Stimulated activated CD8-positive, alpha-beta memory T cell treated with anti-CD3 and anti-CD28 coated beads, Interleukin-7, amount 100 ng/mL, for 4 hours (primary cell): ENCODE measurements around the gene RPS27L.
A peak's percentile ranks its signal among the peaks of the same experiment; 100 is the strongest.
"Not testable (repeated sequence)": the region's sequence is repeated elsewhere in the genome, so short reads cannot be mapped to it uniquely, and the experiment has no call there.

Source experiments
- DNase-seq, 2 donors: peaks; one replicate each; pipeline ENCODE4 v3.0.0-alpha.2; 2020; ENCODE audit warnings: low read depth in 2 of 2

The RPS27L gene

DNA sequence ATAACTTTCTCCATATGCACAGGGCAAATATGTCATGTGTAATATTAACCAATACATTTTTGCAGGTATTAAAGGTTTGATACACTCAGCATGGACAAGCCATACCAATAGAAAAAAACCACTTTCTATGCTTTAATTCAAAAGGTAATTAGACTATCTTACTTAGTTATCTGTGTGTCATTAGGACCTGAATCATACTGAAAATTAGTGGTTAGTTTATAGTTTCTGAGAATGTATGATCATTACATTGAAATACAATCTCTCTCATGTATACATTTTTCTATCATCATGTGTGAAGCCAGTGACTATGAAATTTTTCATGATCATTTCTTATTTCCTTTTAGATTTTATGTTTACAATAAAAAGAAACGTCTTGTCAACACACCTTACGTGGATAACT is 16.3 kb downstream of the RPS27L start:
- no peak for DNase-seq

DNA sequence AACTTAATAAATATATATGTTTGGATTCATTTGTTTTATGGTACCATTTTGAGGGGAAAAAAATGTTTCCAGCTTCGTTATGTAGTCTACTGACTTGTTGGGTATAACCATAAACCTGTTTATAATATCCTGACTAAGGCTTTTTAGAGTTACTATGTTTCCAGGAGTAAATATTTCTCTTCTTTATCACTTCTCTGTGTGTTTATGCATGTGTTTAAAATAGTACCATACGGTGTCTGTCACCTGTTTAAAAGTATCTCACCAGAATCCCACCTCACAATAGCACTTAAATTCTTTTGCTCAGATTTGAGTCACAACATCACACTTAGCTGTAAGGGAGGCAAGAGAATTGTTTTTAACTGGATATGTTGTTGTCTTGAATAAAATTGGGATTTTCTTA is 20.5 kb downstream of the RPS27L start:
- DNase-seq: no peak

DNA sequence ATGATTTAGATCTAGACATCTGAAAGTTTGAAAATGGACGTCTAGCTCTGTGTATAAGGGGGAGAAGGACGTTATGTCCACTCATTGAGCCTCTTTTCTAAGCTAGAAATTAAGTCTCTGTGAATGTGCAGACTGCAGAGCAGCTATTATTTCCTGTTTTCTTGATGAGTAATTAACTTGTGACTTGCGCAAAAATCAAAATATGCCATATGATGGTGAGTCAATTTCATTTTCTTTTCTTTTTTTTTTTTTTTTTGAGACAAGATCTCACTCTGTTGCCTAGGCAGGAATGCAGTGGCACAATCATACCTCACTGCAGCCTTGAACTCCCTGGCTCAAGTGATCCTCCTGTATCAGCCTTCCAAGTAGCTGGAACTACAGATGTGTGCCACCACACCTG is 21.5 kb downstream of the RPS27L start:
- DNase-seq: no peak

DNA sequence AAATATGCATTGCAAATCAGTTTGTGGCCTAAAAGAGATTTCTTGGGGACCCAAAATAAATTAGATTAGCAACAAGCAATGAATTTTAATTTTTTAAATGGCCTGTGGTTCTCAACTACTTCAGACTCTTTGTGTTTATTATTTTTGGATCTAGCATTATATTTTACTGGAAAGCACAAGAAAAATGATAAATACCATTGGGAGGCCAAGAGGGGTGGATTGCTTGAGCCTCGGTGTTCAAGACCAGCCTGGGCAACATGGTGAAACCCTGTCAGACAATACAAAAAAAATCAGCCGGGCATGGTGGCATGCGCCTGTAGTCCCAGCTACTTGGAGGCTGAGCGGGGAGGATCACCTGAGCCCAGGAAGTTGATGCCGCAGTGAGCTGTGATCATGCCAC is 22.0 kb downstream of the RPS27L start:
- DNase-seq: no peak

DNA sequence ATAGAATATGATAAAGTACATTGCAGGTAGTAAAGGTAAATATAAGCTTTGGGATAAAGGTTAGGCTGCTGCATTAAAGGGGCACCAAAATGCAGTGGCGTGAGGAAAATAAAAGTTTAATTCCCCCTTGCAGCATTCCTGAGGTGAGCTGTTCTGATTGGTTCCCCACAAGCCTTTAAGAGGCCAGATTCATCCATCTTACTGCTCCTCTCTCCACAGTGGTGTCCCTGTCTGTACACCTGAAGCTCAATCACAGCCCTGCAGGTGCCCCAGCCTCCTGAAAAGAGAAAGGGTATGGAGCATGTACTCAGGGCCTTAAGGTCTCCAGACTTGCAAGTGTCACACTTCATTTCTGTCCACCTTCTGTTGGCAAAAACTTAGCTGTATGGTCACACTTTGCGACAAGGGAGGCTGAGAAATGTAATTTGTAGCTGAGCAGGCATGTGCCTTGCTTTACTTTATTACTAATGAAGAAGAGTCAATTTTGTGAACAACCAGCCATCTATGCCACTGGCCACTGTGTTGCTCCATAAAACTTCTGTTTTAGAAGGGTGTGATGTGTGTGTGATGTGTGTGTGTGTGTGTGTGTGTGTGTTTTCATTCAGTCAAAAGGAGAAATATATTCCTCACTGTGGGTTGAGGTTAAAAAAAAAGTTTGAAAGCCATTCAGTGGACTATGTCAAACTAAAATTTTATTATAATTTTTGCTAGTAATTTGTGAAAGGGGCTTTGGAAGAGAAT is 22.9 kb downstream of the RPS27L start:
- no peak for DNase-seq

DNA sequence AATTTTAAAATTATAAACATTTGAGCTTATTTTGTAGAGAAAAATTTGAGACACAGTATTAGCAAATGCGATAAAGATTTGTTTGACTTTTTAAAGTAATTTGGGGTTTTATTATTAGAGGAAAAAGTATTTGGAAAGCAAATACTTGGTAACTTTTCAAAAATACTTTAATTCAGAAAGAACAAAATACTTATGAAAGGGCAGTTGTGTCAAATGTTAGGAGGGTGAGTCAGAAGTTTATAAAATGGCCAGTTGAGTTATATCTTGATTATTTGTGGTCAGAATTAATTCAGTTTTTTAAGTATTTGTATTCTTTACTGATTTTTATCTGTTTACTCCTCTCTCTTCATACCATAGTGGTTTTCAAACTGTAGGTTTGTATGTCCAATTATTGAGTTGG is 23.5 kb downstream of the RPS27L start:
- no peak for DNase-seq

DNA sequence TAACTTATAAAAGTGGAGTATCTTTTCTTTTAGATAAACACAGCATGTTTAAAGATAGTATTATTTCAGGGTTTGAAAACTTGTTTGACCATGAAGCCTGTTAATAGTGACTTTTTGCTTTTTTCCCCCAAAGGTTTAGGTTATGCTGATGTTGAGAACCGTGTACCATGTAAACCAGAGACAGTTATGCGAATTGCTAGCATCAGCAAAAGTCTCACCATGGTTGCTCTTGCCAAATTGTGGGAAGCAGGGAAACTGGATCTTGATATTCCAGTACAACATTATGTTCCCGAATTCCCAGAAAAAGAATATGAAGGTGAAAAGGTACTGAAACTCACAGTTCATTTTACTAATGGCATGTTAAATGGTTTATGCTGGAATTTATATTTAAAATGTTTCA is 30.6 kb downstream of the RPS27L start:
- no peak for DNase-seq

DNA sequence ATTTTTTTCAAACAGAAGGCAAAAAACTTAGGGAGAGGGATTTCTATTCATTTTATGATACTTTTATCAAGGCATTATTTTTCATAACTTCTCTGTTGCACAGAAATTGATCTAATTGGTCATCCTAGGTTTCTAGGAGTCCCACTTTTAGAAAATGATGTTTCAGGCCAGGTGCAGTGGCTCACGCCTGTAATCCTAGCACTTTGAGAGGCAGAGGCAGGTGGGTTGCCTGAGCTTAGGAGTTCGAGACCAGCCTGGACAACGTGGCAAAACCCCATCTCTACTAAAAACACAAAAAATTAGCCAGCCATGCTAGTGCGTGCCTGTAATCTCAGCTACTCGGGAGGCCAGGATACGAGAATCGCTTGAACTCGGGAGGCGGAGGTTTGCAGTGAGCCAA is 32.8 kb downstream of the RPS27L start:
- DNase-seq: no peak

DNA sequence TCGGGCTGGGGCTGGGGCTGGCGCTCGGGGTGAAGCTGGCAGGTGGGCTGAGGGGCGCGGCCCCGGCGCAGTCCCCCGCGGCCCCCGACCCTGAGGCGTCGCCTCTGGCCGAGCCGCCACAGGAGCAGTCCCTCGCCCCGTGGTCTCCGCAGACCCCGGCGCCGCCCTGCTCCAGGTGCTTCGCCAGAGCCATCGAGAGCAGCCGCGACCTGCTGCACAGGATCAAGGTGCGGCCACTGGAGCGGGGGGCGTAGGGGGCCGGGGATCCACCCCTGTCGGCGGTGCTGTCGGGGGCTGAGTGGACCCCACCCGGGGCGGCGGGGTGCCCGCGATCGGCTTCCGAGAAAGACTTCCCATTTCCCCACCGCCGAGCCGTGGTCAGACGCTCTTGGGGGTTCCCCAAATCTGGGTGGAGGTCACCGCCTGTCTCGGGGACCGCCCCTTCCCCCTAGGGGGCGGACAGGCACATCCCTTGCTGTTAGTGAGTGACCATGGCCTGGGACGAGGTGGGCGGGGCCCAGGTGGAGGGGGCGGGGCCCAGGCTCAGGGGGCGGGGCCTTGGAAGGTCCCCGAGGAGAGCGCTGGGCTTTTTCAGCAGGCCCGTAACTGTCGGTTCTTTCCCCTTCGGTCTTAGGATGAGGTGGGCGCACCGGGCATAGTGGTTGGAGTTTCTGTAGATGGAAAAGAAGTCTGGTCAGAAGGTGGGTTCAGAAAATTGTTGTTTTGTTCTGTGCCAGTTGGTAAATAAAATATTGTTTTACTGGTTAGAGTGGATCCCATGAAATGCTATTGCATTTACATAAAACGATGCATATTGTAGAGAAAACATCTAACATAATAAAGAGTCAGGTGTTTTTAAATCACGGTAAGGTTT is 35.0 kb downstream of the RPS27L start:
- DNase-seq: peak; percentile 28 to 79

DNA sequence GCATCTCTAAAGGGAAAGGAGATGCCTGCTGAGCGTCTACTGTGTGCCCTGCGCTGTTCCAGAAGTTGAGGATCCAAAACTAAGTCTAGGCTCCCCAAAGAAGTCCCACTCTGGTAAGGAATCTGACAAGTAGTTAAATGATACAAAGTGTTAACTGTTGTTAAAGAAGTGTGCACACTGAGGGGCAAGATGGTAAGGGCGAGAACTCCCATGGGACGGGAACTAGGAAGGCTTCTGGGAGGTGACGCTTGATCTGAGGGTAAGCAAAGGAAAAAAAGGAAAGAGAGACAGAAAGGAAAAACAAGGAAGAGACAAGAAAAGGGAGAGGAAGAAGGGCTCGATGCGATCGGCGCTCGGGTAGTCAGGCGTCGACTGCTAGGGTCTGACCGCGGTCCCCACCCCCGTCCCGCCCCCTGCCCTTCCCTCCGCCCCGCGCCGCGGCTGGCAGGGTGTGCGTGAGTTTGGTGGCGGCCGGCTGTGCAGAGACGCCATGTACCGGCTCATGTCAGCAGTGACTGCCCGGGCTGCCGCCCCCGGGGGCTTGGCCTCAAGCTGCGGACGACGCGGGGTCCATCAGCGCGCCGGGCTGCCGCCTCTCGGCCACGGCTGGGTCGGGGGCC is 35.8 kb downstream of the RPS27L start, which contains the start of gene LACTB:
LACTB (plus strand) TSS at position 480 of the 620 bp plus-strand sequence; CDS start at position 491, 11 bp downstream.
- DNase-seq: peak; percentile 47 to 71

DNA sequence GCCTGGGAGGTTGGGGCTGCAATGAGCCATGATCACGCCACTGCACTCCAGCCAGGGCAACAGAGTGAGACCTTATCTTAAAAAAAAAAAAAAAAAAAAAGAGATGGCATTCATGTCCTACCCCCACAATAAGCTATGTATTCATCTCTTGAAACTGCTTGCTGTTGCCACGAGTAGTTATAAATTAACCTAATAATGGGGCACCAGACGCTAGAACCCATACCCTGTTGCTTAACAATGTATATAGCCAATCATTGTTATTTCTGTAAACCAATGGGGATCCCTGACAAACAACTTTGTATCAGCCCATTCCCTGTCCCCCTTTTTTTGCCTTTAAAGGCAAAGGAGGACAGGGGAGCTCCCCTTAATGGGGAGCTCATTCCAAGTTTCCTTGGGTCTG is 38.4 kb downstream of the RPS27L start:
- no peak for DNase-seq

DNA sequence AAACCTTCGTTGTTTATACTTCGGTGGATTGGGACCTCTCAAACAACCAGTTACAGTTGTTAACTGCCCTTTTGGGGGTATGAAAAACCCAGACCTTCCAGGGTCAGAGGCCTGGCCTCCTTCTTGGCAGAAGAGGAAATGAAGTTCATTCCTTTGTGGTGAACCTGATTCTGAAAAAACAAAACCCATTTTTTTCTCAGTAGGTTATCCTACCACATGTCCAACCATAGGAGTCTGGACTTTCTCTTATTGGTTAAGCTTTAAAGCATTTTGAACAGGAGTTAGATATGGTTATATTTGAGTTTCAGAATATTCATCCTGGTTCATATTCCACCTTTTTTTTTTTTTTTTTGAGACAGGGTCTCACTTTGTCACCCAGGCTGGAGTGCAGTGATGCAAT is 42.8 kb downstream of the RPS27L start:
- no peak for DNase-seq

DNA sequence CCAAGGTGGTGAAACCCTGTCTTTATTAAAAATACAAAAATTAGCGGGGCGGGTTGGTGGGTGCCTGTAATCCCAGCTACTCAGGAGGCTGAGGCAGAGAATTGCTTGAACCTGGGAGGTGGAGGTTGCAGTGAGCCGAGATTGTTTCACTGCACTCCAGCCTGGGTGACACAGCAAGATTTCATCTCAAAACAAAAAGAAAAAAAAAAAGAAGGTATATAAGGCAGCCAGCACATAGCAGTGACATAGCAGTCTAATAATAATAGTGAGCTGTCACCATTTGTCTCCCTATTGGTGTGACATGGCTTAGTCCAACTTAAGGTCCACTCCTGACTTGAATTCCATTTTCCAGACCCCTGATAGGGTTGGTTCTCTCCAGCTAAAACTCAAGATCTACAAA is 44.4 kb downstream of the RPS27L start:
- DNase-seq: no peak

DNA sequence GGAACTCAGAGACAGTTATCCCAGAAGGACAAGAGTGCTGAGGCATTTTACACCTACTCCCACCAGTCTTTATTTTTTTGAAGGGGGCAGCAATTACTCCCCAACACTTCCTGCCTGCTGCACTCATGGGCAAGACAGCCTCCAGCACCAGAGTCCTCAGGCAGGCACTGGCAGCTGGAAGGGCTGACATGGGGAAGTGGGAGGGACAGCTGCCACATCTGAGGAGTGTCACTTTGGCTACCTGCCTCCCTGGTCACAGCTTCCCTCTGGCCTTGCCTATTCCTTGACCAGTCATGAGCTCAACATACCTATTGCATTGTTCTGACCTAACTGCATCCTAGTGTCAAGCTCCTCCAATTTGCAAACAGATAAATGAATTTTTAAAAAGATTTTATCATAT is 45.8 kb downstream of the RPS27L start:
- no peak for DNase-seq

DNA sequence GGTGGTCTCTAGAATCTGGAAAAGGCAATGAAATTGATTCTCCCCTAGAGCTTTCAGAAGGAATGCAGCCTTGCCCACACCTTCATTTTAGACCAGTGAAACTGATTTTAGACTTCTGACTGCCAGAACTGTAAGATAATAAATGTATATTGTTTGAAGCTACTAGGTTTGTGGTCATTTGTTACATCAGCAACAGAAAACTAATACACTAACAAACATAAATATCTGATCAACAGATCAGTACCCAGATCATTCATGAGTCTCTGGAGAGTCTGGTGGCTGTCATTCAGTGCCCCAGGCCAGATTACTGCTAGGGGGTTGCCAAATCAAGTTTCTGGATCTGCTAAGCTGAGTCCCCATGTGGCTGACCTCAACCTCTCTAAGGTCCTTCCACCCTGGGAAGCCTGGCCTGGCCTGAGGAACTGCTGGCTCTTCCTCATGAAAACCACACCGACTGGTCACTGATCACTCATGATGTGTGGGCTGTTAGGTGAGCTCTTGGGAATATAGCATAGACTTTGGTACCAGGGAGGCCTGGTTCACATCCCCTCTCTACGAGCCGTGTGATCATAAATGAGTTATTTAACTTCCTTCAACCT is 46.8 kb downstream of the RPS27L start:
- DNase-seq: no peak

DNA sequence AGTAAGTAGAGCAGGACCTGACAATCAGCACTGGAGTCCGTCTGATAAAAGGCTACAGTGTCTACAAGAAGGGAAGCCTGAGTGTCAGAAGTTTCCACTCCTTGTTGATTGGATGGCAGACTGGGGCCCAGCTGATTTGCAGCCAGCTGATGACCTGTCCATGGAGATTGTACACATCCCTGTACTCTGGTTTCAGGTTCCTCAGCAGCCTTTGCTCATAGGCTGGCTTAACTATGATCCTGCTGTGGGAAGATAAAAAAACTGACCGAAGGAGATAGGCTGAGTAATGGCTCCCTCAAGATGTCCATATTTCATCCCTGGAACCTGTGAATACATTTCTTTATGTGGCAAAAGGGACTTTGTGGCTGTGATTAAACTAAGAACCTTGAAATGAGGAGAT is 47.4 kb downstream of the RPS27L start:
- no peak for DNase-seq

DNA sequence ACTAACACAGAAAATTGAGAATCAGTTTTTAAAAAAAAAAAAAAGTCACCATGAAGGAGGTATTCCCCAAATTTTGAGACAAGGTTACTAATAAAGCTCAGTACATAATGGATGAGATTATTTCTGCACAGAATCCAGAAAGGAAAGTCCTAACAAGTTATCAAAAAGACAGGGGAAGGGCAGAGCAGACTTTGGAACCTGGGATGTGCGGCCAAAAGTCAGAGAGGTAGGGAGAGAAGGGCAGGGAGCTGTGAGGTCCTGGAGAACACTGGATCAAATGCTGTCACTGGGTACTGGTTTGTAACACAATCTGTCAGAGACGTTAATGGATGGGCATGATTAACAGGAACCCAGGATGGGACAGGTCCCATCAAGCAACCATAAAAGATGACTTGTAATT is 47.8 kb downstream of the RPS27L start:
- DNase-seq: no peak

DNA sequence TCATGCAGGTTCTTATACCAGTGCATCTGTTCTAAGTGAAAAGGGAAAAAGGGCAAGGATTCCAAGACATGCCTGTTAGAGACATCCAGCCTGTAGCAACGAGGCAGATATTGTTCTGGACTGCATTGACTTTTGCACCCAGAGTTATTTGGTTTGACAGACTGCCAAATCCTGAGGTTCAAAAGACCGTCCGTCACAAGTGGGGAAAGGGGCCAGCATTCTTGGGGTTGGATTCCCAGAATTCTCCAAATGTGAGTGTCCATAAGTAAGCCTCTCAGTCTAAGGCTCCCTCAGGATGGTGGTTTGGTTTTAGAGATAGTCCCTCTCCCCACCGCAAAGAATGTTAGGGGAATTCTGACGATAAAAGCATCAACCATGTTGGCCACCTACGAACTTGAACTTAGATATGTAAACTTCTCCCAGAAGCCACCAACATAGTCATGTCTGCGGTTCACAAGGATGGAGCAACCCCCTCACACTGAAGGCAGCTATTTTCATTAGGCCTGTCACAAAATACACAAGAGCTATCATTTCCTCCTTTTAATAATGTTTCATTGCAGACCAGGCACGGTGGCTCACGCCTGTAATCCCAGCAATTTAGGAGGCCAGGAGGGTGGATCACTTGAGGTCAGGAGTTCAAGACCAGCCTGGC is 49.3 kb downstream of the RPS27L start:
- no peak for DNase-seq

DNA sequence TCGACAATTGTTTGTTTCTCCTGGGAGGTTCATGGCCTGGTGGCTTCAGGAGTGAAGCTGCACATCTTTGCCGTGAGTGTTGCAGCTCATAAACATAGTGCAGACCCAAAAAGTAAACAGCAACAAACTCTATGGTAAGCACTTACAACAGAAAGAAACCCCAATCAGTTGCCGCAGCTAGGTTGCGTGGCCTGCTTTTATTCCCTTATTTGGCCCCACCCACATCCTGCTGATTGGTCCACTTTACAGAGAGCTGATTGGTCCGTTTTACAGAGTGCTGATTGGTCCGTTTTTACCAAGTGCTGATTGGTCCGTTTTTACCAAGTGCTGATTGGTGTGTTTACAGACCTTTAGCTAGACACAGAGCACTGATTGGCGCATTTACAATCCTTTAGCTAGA is 51.9 kb downstream of the RPS27L start:
- DNase-seq: not testable (repeated sequence)

DNA sequence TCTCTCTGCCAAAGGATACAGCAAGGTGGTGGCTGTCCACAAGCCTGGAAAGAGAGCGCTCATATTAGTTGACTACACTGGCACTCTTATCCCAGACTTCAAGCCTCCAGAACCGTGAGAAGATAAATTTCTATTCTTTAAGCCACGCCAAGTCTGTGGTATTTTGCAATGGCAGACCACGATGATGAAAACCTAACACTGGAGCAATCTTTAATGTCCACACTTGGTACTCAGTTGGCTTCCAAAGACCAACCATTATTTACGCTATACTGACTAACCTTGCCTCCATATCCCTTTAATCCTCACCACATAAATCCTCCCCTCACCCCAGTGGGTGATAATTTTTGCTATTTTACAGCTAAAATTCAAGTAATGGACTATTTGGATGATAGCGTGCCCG is 52.5 kb downstream of the RPS27L start:
- no peak for DNase-seq

DNA sequence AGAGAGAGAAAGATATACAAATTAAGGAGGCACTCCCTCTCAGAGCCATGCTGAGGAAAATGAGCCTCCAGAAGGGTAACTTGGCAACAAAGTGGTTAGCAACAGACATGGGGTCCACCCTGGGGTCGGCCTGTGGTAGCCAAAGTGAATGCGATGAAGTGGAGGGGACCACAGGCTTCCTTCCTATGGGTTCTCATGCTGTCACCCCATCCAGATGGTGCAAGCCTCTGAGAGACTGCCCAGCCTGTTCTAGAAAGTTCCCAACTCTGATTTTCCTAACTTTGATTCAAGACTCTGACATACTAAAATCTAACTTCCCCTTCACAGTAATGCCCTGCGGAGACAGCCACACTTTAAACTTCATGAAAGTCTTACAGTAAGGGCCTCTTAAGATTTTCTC is 53.9 kb downstream of the RPS27L start:
- DNase-seq: no peak

DNA sequence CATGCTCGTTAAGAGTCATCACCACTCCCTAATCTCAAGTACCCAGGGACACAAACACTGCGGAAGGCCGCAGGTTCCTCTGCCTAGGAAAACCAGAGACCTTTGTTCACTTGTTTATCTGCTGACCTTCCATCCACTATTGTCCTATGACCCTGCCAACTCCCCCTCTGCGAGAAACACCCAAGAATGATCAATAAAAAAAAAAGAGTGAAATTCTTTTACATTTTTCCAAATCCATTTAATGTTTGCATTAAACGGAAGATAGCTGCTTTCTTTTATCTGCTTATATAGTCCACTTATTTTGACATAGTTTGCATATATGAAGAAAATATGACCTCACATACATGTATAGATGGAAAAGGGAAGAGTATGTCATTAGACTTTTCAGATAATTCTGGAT is 57.7 kb downstream of the RPS27L start:
- not testable (repeated sequence) for DNase-seq
